Kidney glomerular epithelial cell (primary cell): ENCODE data around the gene SCN4B.

Source experiments
- DNase-seq: peaks from one replicate; lab custom pipeline; 2025; lab: John Stamatoyannopoulos, UW

SCN4B gene

DNA sequence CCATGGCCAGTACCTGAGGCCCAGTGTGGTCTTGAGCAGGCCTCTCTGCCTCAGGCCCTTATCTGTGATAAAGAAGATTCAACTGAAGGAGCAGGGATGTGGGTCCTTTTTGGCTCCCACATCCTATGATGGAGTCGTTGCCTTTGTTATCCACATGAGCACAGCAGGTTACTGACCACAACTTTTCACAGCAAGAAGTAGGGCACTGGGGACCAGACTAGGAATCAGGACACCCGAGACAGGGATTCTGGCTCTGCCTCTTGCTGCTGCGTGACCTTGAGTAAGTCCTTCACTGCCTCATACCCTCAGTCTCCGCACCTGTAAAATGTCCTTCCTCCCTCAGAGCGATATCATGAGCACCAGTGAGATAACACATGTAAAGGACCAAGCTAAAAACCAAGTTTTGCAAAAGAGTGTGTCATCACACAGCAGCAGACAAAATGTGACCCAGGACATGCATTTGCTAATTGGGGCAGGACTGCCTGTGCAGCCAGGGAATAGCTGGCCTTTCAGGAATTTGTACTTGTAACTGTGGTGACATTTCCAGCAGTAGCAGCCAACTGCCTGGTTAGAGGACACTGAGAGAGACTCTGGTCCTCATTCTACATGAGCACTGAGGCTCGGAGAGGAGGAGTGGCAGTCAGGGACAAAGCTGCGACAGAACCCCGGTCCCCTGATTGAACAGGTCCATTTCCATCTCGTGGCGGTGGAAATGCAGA lies 52.6 kb downstream of the SCN4B start:
- no peak for DNase-seq

- no peak for DNase-seq
Measured at GRCh38 chr11:118098996-118099837, 53.4 kb downstream of the SCN4B start.

- DNase-seq: no peak
Measured at GRCh38 chr11:118095967-118096367, 56.7 kb downstream of the SCN4B start.

- no peak for DNase-seq
Measured at GRCh38 chr11:118095493-118095892, 57.1 kb downstream of the SCN4B start.

GRCh38 chr11:118092907-118093571 lies 59.6 kb downstream of the SCN4B start:
- DNase-seq: no peak

GRCh38 chr11:118091690-118092089 lies 60.9 kb downstream of the SCN4B start:
- DNase-seq: no peak

- DNase-seq: no peak
Measured at GRCh38 chr11:118090545-118091162, 62.0 kb downstream of the SCN4B start.

DNA sequence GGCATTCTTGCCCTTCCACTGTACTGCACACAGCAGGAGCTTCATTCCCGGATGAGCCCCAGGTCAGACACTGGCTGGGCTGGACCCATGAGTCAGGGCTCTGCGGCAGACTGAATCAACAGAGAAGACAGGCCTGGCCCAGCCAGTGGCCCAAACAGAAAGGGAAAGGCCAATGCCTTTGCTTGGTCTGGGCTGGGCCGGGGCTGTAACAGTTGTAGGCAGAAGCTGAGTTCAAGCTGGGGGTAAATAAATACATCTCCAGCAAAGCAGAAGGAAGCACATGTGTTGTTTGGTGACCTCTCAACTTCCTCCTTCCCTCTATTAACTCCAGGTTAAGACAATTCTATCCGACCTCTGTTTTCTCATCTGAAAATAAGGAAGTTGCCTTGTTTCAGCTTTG lies 64.1 kb downstream of the SCN4B start:
- no peak for DNase-seq

- no peak for DNase-seq
Measured at GRCh38 chr11:118087931-118088330, 64.7 kb downstream of the SCN4B start.

DNA sequence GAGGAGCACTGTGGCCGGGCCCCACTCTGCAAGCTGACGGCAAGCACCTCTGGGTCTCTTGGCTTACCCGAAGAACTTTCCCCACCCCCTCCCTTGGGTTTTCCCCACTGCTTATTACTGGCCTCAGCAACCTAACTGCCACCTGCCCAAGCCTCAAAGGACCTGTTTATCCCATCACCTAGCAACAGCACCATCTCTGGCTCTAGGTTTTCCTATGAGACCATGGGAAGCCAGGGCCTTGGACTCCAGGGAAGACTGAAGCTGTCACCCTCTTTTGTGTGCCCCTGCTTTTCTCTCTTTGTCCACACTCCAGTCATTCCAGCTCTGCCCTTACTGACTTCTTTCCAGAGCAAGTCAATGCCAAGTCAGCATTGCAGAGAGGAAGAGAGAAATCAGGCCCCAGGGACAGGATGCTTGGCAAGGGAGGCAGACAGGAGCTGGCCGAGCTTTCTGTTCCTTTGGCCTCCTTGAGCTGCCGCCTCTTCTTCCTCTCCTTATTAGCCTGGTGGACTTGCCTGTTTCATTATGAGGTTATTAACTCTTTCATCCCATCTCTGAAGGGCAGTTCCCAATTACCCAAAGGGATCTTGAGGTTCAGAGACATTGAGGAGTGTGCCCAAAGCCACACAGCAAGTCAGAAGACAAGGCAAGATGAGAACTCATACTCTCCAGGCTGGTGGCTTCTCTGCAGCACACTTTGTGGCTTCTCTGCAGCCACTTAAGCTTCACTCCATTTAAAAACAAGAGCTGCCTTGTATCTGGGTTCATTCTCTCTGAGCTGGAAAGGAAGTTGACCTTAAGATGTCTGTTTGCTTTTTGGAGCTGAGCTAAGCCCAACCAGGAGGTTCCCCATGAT lies 65.5 kb downstream of the SCN4B start, which contains the start of gene SMIM35:
TSS of gene SMIM35 (minus strand) at position 51 of the 856 bp plus-strand sequence. CDS start 206 bp downstream, outside the sequence.
- no peak for DNase-seq

- no peak for DNase-seq
Measured at GRCh38 chr11:118084656-118085055, 68.0 kb downstream of the SCN4B start.

DNA sequence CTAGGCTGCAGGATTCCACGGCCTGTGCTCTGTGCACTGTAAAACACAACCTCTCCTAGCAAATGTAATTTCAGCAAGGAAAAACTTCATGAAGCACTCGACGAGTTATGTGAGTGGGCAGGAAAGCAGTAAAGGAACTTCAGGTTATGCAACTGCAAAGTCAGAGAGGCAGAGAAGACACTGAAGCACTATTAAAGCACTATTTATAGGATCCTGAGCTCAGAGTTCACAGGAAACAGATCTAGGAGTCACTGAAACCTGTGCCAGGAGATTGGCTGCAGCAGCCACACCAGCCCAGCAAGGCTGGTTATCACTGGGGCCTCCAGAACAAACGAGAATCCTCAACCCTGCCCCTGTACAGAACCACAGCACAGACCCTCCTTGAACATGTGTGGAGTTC lies 68.4 kb downstream of the SCN4B start:
- DNase-seq: no peak
